Mucosa of stomach (tissue), 1 donor: ENCODE results near the gene MYOCOS.

Experiments
- H3K27me3 ChIP-seq: one replicate; pipeline ENCODE4 v1.7.0; 2013; ENCODE audit warnings: mild to moderate bottlenecking, low read length; ENCODE audit not compliant: control insufficient read depth, insufficient read depth
- H3K36me3 ChIP-seq: one replicate; pipeline ENCODE4 v1.7.0; 2013; ENCODE audit warnings: low read length; ENCODE audit not compliant: control insufficient read depth, insufficient read depth
- H3K4me1 ChIP-seq: one replicate; pipeline ENCODE4 v1.7.0; 2013; ENCODE audit warnings: mild to moderate bottlenecking, low read length; ENCODE audit not compliant: control insufficient read depth, insufficient read depth
- H3K4me3 ChIP-seq: one replicate; pipeline ENCODE4 v1.7.0; 2013; ENCODE audit warnings: low read length
- H3K9ac ChIP-seq: one replicate; pipeline ENCODE4 v1.7.0; 2013; ENCODE audit warnings: mild to moderate bottlenecking, low read length, moderate library complexity
- H3K9me3 ChIP-seq: one replicate; pipeline ENCODE4 v1.7.0; 2013; ENCODE audit warnings: mild to moderate bottlenecking, low read length, moderate library complexity; ENCODE audit not compliant: control insufficient read depth
- donor health status: Pancreatic carcinoma.

Gene MYOCOS

GRCh38 chr1:171666114-171666769 lies 44.2 kb downstream of the MYOCOS start:
- H3K9ac ChIP-seq: no peak overlapping the region
- no peaks in the 10 kb centered on the region for H3K4me1 ChIP-seq
- H3K9me3 ChIP-seq: no peaks in the 10 kb centered on the region
- no peaks in the 10 kb centered on the region for H3K27me3 ChIP-seq
- H3K36me3 ChIP-seq: no peaks in the 10 kb centered on the region
- no peak overlapping the region for H3K4me3 ChIP-seq

- no peaks in the 10 kb centered on the region for H3K36me3 ChIP-seq
- no peak overlapping the region for H3K4me3 ChIP-seq
- H3K9me3 ChIP-seq: no peaks in the 10 kb centered on the region
- H3K9ac ChIP-seq: no peak overlapping the region
- H3K27me3 ChIP-seq: no peaks in the 10 kb centered on the region
- H3K4me1 ChIP-seq: no peaks in the 10 kb centered on the region
Observed at GRCh38 chr1:171668372-171668771, 46.3 kb downstream of the MYOCOS start.

- Histone ChIP-seq H3K36me3 (no peaks in the 10 kb centered on the region), H3K9me3 (no peaks in the 10 kb centered on the region), H3K4me1 (no peaks in the 10 kb centered on the region), H3K4me3 (no peak overlapping the region), H3K9ac (no peak overlapping the region), H3K27me3 (no peaks in the 10 kb centered on the region)
Observed at GRCh38 chr1:171670739-171671138, 48.7 kb downstream of the MYOCOS start.

GRCh38 chr1:171674431-171675405 lies 52.7 kb downstream of the MYOCOS start:
- no peaks in the 10 kb centered on the region for H3K9me3 ChIP-seq
- H3K27me3 ChIP-seq: no peaks in the 10 kb centered on the region
- H3K4me1 ChIP-seq: no peaks in the 10 kb centered on the region
- no peak overlapping the region for H3K4me3 ChIP-seq
- H3K9ac ChIP-seq: no peak overlapping the region
- H3K36me3 ChIP-seq: no peaks in the 10 kb centered on the region
